ENCODE measurements around the gene ADH5. TPM values are rescaled to one million over a fixed set of nuclear protein-coding genes. Genes with fewer than 3 reads are reported as not detected.

Gene ADH5
- total and polyA plus RNA-seq, 9 of the 15 experiments (the other 6 are each of a cell fraction or from before 2014, with no cell fraction given), result 115 to 310 (median 200) TPM

DNA sequence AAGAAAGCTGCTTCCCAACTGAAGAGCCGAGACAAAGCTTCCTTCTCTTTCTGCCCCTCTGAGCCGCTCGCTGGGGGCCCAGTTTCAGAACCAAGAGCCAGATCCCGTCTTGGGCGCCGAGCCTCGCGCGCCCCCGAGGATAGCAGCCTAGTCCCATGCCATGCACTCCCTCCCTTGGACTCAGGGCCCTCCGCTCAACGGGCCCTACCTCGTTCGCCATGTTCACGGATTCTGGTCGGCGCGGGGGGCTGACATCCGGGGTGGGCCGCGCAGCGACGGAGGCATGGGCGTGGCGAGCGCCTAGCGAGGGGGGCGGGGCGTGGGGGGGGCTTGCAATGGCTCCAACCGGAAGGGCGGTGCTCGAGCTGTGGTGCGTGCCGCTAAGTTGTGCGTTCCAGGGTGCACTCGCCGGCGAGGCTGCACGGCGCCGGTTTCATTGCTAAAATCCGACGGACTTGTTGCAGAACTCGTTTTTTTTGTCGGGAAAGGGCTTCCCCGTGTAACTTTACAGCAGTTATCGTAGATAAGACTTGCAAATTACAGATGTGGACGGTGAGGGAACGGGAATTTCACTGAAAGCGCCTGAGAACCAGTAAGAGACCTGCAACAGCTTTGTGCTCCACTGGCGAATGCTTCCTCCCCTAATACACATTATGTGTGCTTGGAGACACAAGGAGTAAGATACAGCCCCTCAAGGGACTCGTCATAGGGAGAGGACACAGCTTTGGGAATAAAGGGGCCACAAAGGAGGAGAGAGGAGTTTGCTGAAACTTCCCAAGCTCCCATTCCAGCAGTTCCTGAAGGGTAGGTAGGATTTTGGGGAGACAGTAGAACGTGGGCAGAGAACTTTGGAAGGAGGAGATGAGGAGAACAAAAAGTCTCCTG, at the start of gene ADH5 (continued):
- TF ChIP-seq ZNF253 (CRISPR knock-in tag; conservative IDR thresholded peaks at IDR 0.05), result no peak
- TF ChIP-seq GTF2A2 (tag; IDR thresholded peaks at IDR 0.05), result no peak
- TF ChIP-seq NFIX (CRISPR knock-in tag; IDR thresholded peaks at IDR 0.05; ENCODE audit: low read depth), result no peak
- TF ChIP-seq ZFX (CRISPR knock-in tag; IDR thresholded peaks at IDR 0.05), result peak; percentile 79
- no peak for TF ChIP-seq ZNF696 (CRISPR knock-in tag; conservative IDR thresholded peaks at IDR 0.05)
- no peak for TF ChIP-seq ZNF324 (CRISPR knock-in tag; IDR thresholded peaks at IDR 0.05)
- TF ChIP-seq CBX2 (IDR thresholded peaks at IDR 0.05; ENCODE audit: insufficient read depth, low read length, poor library complexity, severe bottlenecking), result no peak
- TF ChIP-seq E2F4 (CRISPR knock-in tag; IDR thresholded peaks at IDR 0.05; ENCODE audit: low read depth), result no peak
- TF ChIP-seq NONO (IDR thresholded peaks at IDR 0.05; ENCODE audit: low read depth in 2 of 2, low read length in 1 of 2), result no peak
- TF ChIP-seq SNRNP70 (optimal IDR thresholded peaks at IDR 0.05; ENCODE audit: low read depth, low read length), result no peak
- peak; percentile 67; the same call in 1 of the 2 replicates for TF ChIP-seq HDAC2 (IDR thresholded peaks at IDR 0.05)
- peak in 2 of 3 experiments; percentile 87 to 89 for TF ChIP-seq YY1 (IDR thresholded peaks at IDR 0.05; ENCODE audit: borderline replicate concordance in 1 of 3, control insufficient read depth in 1 of 3, extremely low read depth in 1 of 3, insufficient read depth in 3 of 3, insufficient read length in 1 of 3, insufficient replicate concordance in 2 of 3, low read depth in 1 of 3, low read length in 2 of 3)
- no peak for TF ChIP-seq ID3 (CRISPR knock-in tag; IDR thresholded peaks at IDR 0.05)
- TF ChIP-seq ID3 (tag; IDR thresholded peaks at IDR 0.05), result no peak
- no peak for TF ChIP-seq HDAC3 (IDR thresholded peaks at IDR 0.05; ENCODE audit: borderline replicate concordance, partially characterized antibody)
- no peak for TF ChIP-seq EZH2 (IDR thresholded peaks at IDR 0.05; ENCODE audit: borderline replicate concordance, low read depth, low read length)
- TF ChIP-seq ZBTB33 (CRISPR knock-in tag; IDR thresholded peaks at IDR 0.05), result peak; percentile 63
- TF ChIP-seq SREBF1 (IDR thresholded peaks at IDR 0.05; ENCODE audit: borderline replicate concordance, low read depth, low read length), result no peak
- TF ChIP-seq PTTG1 (tag; IDR thresholded peaks at IDR 0.05; ENCODE audit: low read depth), result no peak
- TF ChIP-seq ZNF445 (CRISPR knock-in tag; IDR thresholded peaks at IDR 0.05; ENCODE audit: low read depth), result no peak
- TF ChIP-seq ARHGAP35 (IDR thresholded peaks at IDR 0.05; ENCODE audit: partially characterized antibody), result no peak
- no peak for TF ChIP-seq KHSRP (IDR thresholded peaks at IDR 0.05)
- no peak for TF ChIP-seq DLX4 (CRISPR knock-in tag; IDR thresholded peaks at IDR 0.05)
